Hematopoietic multipotent progenitor cell treated with erythropoietin and hydrocortisone succinate and interleukin-3 and kit ligand, for 17 days (in vitro differentiated cells): ENCODE measurements around the gene LRRC32.

Experiments used
- DNase-seq: peaks from one replicate; pipeline ENCODE4 v3.0.0-alpha.2; 2015; ENCODE audit warnings: low spot score

Gene LRRC32

GRCh38 chr11:76662656-76663485, 7.7 kb downstream of the LRRC32 start:
- no peak for DNase-seq

GRCh38 chr11:76661834-76662434, 8.6 kb downstream of the LRRC32 start:
- DNase-seq = no peak

GRCh38 chr11:76661306-76661751, 9.2 kb downstream of the LRRC32 start:
- no peak for DNase-seq

GRCh38 chr11:76660533-76661305, 9.8 kb downstream of the LRRC32 start:
- no peak for DNase-seq

- DNase-seq = no peak
Observed at GRCh38 chr11:76659672-76660532, 10.6 kb downstream of the LRRC32 start.

- no peak for DNase-seq
Observed at GRCh38 chr11:76658651-76659650, 11.6 kb downstream of the LRRC32 start.

GRCh38 chr11:76658231-76658630, 12.3 kb downstream of the LRRC32 start:
- DNase-seq = no peak

- no peak for DNase-seq
Observed at GRCh38 chr11:76657187-76658170, 13.1 kb downstream of the LRRC32 start.

- DNase-seq = no peak
Observed at GRCh38 chr11:76656571-76657081, 13.9 kb downstream of the LRRC32 start.

- no peak for DNase-seq
Observed at GRCh38 chr11:76656050-76656531, 14.5 kb downstream of the LRRC32 start.

- no peak for DNase-seq
Observed at GRCh38 chr11:76655501-76656049, 15.0 kb downstream of the LRRC32 start.

- no peak for DNase-seq
Observed at GRCh38 chr11:76654980-76655379, 15.6 kb downstream of the LRRC32 start.

GRCh38 chr11:76654298-76654851, 16.2 kb downstream of the LRRC32 start:
- no peak for DNase-seq

- no peak for DNase-seq
Observed at GRCh38 chr11:76653674-76654284, 16.8 kb downstream of the LRRC32 start.

GRCh38 chr11:76653012-76653673, 17.4 kb downstream of the LRRC32 start:
- DNase-seq = no peak

- DNase-seq = no peak
Observed at GRCh38 chr11:76649851-76650372, 20.6 kb downstream of the LRRC32 start.

GRCh38 chr11:76649011-76649410, 21.5 kb downstream of the LRRC32 start:
- DNase-seq = no peak
